Stimulated activated CD8-positive, alpha-beta memory T cell treated with anti-CD3 and anti-CD28 coated beads, Interleukin-7, amount 100 ng/mL, for 4 hours (primary cell): Measurements from ENCODE around the gene GRXCR2.

Experiments
- DNase-seq, 2 donors: peaks; one replicate each; pipeline ENCODE4 v3.0.0-alpha.2; 2020; ENCODE audit warnings: low read depth in 2 of 2

GRXCR2 gene

GRCh38 chr5:145835848-145836239, 37.0 kb downstream of the GRXCR2 start:
- DNase-seq = no peak

DNA sequence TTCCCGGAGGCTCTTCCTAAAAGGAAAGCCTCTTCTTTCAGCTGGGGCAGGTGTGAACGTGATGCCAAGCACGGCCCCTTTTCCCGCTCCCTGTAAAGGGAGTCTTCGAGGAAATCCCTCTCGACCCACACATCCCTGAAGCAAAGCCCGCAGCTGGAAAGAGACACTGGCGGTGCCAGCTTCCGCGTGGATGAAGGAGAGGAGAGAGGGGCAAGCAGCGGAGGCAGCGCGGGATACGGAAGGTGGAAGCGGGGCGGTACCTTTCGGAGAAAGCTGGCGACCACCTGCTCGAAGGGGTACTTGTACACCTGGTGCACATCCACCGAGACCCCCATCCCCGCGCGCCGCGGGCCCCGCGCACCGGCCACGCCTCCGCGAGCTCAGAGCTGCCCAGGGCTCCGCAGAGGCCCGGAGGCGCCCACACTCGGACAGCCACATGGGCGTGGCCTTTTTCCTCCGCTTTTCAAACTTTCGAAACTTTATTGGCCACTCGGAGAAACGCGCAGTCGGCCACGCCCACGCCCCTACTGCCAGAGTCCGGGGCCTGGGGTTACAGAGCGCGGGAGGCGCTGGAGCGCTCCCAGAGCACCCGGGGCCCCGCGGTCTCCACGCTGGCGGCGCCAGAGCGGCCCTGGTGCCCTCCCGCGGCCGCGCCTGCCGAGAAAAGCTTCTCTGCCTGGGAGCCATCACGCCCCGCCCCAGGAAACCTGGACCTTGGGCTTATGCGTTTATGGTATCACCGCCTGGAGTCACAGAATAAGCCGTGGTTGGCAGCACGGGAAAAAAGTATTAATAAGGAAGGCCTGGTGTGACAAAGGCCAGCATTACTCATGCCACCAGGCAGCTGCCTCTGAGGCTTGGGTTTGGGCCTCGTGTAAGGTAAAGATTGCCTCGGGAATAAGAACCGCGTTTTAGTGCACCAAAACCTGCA, 37.6 kb downstream of the GRXCR2 start, which contains the start of gene PRELID2:
TSS of gene PRELID2 (minus strand) at position 426 of the 931 bp plus-strand sequence. CDS start at position 335, 91 bp downstream.
- peak in 1 of 2 donors; percentile 39 for DNase-seq

- DNase-seq = no peak
Observed at GRCh38 chr5:145834554-145834916, 38.3 kb downstream of the GRXCR2 start.

GRCh38 chr5:145833631-145834200, 39.1 kb downstream of the GRXCR2 start:
- no peak for DNase-seq

- DNase-seq = no peak
Observed at GRCh38 chr5:145830594-145830993, 42.2 kb downstream of the GRXCR2 start.

- no peak for DNase-seq
Observed at GRCh38 chr5:145829708-145830361, 43.0 kb downstream of the GRXCR2 start.

GRCh38 chr5:145826895-145827674, 45.7 kb downstream of the GRXCR2 start:
- DNase-seq = no peak

- no peak for DNase-seq
Observed at GRCh38 chr5:145825751-145826180, 47.0 kb downstream of the GRXCR2 start.

DNA sequence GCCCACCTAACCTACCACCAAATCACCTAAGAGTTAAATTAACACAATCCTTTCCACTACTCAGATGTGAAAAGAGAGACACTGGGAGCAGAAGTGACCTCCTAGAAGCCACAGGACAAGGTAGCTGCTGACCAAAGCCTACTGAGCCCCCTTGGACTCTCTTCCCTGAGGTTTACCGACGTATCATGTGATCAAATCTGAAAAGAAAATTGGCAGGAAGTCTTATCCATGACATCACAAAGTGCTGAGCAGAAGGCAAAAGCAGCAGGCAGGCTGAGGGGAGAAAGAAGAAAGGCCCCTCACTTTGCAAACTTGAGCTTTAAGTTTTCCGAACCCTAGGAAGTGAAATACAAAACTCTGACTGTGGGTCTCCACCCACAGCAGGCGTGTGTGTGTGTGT, 48.8 kb downstream of the GRXCR2 start:
- no peak for DNase-seq

- no peak for DNase-seq
Observed at GRCh38 chr5:145818604-145819003, 54.2 kb downstream of the GRXCR2 start.

- DNase-seq = no peak
Observed at GRCh38 chr5:145812877-145813276, 59.9 kb downstream of the GRXCR2 start.

DNA sequence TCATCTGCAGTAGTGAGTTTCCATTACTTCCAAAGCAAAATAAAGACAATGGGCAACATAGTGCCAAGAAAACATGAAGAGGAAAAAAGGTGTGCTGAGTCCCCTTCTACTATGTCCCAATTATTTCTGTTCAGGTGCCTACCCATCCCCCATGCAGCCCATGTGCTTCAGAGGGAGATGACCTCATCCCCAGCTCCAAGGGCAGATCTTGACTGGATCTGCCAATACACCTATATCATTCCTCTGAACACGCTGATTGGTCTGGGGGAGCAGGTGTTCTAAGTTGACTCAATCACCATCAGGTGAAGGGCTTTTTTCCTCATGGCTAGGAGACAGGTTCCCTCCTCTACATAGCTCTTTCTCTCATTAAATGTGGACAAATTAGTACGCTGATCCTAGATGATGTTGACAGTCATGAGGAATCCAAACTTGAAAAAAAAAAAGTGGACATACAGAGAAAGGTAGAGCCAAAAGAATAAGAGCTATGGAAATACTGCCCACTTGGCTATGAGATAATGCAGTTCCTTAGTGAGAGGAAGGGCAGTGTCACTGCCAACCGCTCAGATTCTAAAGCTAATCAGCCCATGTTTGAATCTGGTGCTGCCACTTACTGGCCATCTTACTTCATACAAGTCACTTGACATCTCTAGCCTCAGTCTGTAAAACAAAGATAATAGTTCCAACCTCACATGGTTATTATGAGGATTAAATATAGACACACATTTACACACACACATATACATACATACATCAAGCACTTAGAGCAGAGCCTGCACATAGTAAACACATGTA, 60.8 kb downstream of the GRXCR2 start:
- DNase-seq = no peak
